Tibial nerve (tissue), 4 donors: ENCODE data around the gene ANKRD44. TPM values are rescaled to one million over a fixed set of nuclear protein-coding genes. Genes with fewer than 3 reads are reported as not detected.

Experiments used
- DNase-seq, 2 donors: peaks; one replicate each; pipeline ENCODE4 v3.0.0-alpha.2; 2019; ENCODE audit warnings: low spot score in 2 of 2
- H3K27ac ChIP-seq, 4 donors: fragments of 200-600 bp; sonication (generic) in 3 of 4; one replicate each; pipeline ENCODE4 v1.5.1; 2017 to 2019; ENCODE audit warnings: mild to moderate bottlenecking in 1 of 4
- H3K27me3 ChIP-seq, 2 donors: fragments of 200-600 bp; sonication (generic) in 1 of 2; one replicate each; pipeline versions ENCODE4 v1.5.1 to v1.6.0; 2017 to 2019
- H3K36me3 ChIP-seq, 3 donors: fragments of 200-600 bp; sonication (generic); one replicate each; pipeline ENCODE4 v1.5.1; 2018 to 2019
- H3K4me1 ChIP-seq, 4 donors: fragments of 200-600 bp; sonication (generic) in 3 of 4; one replicate each; pipeline ENCODE4 v1.5.1; 2017 to 2019
- H3K4me3 ChIP-seq, 4 donors: fragments of 200-600 bp; sonication (generic) in 3 of 4; one replicate each; pipeline ENCODE4 v1.5.1; 2017 to 2019; ENCODE audit warnings: mild to moderate bottlenecking in 1 of 4, moderate library complexity in 1 of 4
- H3K9me3 ChIP-seq, 4 donors: fragments of 200-600 bp; sonication (generic) in 3 of 4; one replicate each; pipeline ENCODE4 v1.5.1; 2017 to 2019
- EP300 ChIP-seq, 2 donors: sonication (generic); formaldehyde crosslinking; IDR thresholded peaks; one replicate each; pipeline ENCODE4 v1.6.1; 2017; ENCODE audit warnings: antibody characterized with exemption in 2 of 2, mild to moderate bottlenecking in 1 of 2
- POLR2A ChIP-seq, 2 donors: fragments of 450-650 bp; IDR thresholded peaks; one replicate each; pipeline ENCODE4 v1.6.1; 2017; ENCODE audit warnings: antibody characterized with exemption in 2 of 2, mild to moderate bottlenecking in 2 of 2, moderate library complexity in 2 of 2
- WGBS, 2 donors: methylation state at CpG; one replicate each; pipeline ENCODE4 v1.1.5; 2018; 5-methylcytosine and 5-hydroxymethylcytosine counted together
- total RNA-seq, 4 donors: library from RNA; depleted of rRNA; stranded (reverse); fragments of >200 nt; gene quantifications; one replicate each; pipeline ENCODE4 v1.1.0, GENCODE V29; 2016
- TF ChIP-seq, protein P1 (sequence below), 5 experiments: fragments of 200-600 bp in 3 of 5; fragments of 450-650 bp in 2 of 5; sonication (generic) in 3 of 5; IDR thresholded peaks; one replicate each; pipeline ENCODE4 v1.5.1; 2016 to 2019; ENCODE audit warnings: antibody characterized with exemption in 5 of 5, mild to moderate bottlenecking in 3 of 5, moderate library complexity in 2 of 5

Gene ANKRD44
- total RNA-seq, 4 donors from 2014 or later = 28.5 to 48.9 (median 41.5) TPM

GRCh38 chr2:197245829-197246804, 64.5 kb downstream of the ANKRD44 start:
- Histone ChIP-seq H3K4me1 (peaks cover 0 to 33% (median 3%) of the 10 kb centered on the region in 4 donors), H3K4me3 (no peak overlapping the region), H3K9me3 (no peaks in the 10 kb centered on the region), H3K27ac (no peak overlapping the region), H3K36me3 (peaks cover 0 to 7% (median 0%) of the 10 kb centered on the region in 3 donors), H3K27me3 (no peaks in the 10 kb centered on the region)
- DNase-seq = no peak
- 95 to 98% methylated on average over 6 of the region's 6 CpGs for WGBS, 2 donors
- TF ChIP-seq, protein P1, sequence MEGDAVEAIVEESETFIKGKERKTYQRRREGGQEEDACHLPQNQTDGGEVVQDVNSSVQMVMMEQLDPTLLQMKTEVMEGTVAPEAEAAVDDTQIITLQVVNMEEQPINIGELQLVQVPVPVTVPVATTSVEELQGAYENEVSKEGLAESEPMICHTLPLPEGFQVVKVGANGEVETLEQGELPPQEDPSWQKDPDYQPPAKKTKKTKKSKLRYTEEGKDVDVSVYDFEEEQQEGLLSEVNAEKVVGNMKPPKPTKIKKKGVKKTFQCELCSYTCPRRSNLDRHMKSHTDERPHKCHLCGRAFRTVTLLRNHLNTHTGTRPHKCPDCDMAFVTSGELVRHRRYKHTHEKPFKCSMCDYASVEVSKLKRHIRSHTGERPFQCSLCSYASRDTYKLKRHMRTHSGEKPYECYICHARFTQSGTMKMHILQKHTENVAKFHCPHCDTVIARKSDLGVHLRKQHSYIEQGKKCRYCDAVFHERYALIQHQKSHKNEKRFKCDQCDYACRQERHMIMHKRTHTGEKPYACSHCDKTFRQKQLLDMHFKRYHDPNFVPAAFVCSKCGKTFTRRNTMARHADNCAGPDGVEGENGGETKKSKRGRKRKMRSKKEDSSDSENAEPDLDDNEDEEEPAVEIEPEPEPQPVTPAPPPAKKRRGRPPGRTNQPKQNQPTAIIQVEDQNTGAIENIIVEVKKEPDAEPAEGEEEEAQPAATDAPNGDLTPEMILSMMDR (IDR thresholded peaks at IDR 0.05) = no peak
- TF ChIP-seq EP300 (IDR thresholded peaks at IDR 0.05) (no peak), POLR2A (IDR thresholded peaks at IDR 0.05) (no peak)

GRCh38 chr2:197244349-197244748, 66.2 kb downstream of the ANKRD44 start:
- H3K4me1 ChIP-seq = peaks cover 0 to 35% (median 15%) of the 10 kb centered on the region in 4 donors
- H3K27ac ChIP-seq = no peak overlapping the region
- no peaks in the 10 kb centered on the region for H3K9me3 ChIP-seq
- no peaks in the 10 kb centered on the region for H3K27me3 ChIP-seq
- peaks cover 0 to 7% (median 0%) of the 10 kb centered on the region in 3 donors for H3K36me3 ChIP-seq
- TF ChIP-seq, protein P1 (IDR thresholded peaks at IDR 0.05) = no peak
- TF ChIP-seq POLR2A (IDR thresholded peaks at IDR 0.05) (no peak), EP300 (IDR thresholded peaks at IDR 0.05) (no peak)
- no peak overlapping the region for H3K4me3 ChIP-seq
- WGBS, 2 donors = 93 to 97% methylated on average over 1 of the region's 1 CpG
- DNase-seq = no peak

DNA sequence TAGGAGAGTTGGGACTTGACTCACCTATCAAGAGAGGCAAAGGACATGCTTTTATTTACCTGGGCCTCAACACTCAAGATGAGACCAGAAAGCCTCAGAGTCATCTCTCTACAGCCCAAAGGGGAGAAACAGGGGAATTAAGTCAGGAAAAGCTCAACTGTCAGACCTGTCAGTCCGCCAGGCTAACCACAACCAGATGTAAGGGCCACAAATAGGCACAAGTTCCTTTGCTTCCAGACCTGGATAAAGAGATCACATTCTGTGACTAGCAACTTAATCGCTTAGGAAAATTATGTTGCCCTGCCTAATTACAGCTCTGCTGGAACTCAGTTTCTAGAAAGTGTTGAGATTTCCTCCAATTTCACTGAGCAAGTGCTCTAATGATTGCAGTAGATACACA, 67.9 kb downstream of the ANKRD44 start:
- H3K4me3 ChIP-seq = no peak overlapping the region
- no peaks in the 10 kb centered on the region for H3K9me3 ChIP-seq
- H3K4me1 ChIP-seq = peaks cover 0 to 42% (median 22%) of the 10 kb centered on the region in 4 donors
- no peaks in the 10 kb centered on the region for H3K27me3 ChIP-seq
- DNase-seq = no peak
- H3K36me3 ChIP-seq = peaks cover 0 to 7% (median 0%) of the 10 kb centered on the region in 3 donors
- 86 to 87% methylated on average over 2 of the region's 2 CpGs for WGBS, 2 donors
- H3K27ac ChIP-seq = no peak overlapping the region
- TF ChIP-seq, protein P1 (IDR thresholded peaks at IDR 0.05) = no peak
- TF ChIP-seq POLR2A (IDR thresholded peaks at IDR 0.05) = no peak

- Histone ChIP-seq H3K9me3 (no peaks in the 10 kb centered on the region), H3K4me1 (peaks cover 0 to 47% (median 27%) of the 10 kb centered on the region in 4 donors), H3K27me3 (no peaks in the 10 kb centered on the region), H3K27ac (no peak overlapping the region), H3K36me3 (peaks cover 0 to 7% (median 0%) of the 10 kb centered on the region in 3 donors), H3K4me3 (no peak overlapping the region)
- DNase-seq = no peak
- TF ChIP-seq EP300 (IDR thresholded peaks at IDR 0.05) (no peak), POLR2A (IDR thresholded peaks at IDR 0.05) (no peak)
- TF ChIP-seq, protein P1 (IDR thresholded peaks at IDR 0.05) = no peak
Measured at GRCh38 chr2:197241596-197241995, 69.0 kb downstream of the ANKRD44 start.

GRCh38 chr2:197241153-197241552, 69.4 kb downstream of the ANKRD44 start:
- peaks cover 0 to 51% (median 29%) of the 10 kb centered on the region in 4 donors for H3K4me1 ChIP-seq
- DNase-seq = no peak
- WGBS, 2 donors = 0% methylated on average over 1 of the region's 1 CpG
- no peak overlapping the region for H3K4me3 ChIP-seq
- peaks cover 0 to 7% (median 0%) of the 10 kb centered on the region in 3 donors for H3K36me3 ChIP-seq
- H3K27me3 ChIP-seq = no peaks in the 10 kb centered on the region
- H3K27ac ChIP-seq = no peak overlapping the region
- TF ChIP-seq, protein P1 (IDR thresholded peaks at IDR 0.05) = no peak
- TF ChIP-seq EP300 (IDR thresholded peaks at IDR 0.05) = no peak
- no peak for TF ChIP-seq POLR2A (IDR thresholded peaks at IDR 0.05)
- no peaks in the 10 kb centered on the region for H3K9me3 ChIP-seq
